ENCODE results near the gene EP400.

Gene EP400

DNA sequence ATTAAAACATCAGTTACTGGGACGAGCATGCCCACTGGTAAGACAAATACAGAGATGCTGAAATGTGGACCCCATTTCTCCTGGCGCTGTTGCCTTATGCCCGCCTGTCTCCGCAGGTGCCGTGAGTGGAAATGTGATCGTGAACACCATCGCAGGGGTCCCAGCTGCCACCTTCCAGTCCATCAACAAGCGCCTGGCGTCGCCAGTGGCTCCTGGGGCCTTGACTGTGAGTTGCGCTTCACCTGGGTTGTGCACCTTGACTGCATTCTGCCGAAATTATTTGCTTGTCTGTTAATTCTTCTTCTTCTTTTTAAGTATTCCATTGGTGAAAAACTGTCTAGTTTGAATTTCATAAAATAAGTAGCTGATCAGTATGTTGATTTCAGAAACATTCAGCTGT, 105.2 kb downstream of the EP400 start:
- no peaks in the 10 kb centered on the region for H3F3A ChIP-seq (ENCODE audit: insufficient read depth, low read length)
- no peaks in the 10 kb centered on the region for H3K9me3 ChIP-seq (ENCODE audit: low read length)
- TF ChIP-seq, protein P1, sequence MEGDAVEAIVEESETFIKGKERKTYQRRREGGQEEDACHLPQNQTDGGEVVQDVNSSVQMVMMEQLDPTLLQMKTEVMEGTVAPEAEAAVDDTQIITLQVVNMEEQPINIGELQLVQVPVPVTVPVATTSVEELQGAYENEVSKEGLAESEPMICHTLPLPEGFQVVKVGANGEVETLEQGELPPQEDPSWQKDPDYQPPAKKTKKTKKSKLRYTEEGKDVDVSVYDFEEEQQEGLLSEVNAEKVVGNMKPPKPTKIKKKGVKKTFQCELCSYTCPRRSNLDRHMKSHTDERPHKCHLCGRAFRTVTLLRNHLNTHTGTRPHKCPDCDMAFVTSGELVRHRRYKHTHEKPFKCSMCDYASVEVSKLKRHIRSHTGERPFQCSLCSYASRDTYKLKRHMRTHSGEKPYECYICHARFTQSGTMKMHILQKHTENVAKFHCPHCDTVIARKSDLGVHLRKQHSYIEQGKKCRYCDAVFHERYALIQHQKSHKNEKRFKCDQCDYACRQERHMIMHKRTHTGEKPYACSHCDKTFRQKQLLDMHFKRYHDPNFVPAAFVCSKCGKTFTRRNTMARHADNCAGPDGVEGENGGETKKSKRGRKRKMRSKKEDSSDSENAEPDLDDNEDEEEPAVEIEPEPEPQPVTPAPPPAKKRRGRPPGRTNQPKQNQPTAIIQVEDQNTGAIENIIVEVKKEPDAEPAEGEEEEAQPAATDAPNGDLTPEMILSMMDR (IDR thresholded peaks at IDR 0.05; ENCODE audit: low read length) = no peak
- H3K4me3 ChIP-seq (ENCODE audit: low read depth, low read length, poor library complexity, severe bottlenecking) = no peak overlapping the region
- no peaks in the 10 kb centered on the region for H3K9me2 ChIP-seq (ENCODE audit: low read depth, low read length)
- no peaks in the 10 kb centered on the region for H3K79me2 ChIP-seq (ENCODE audit: insufficient read depth, low read length)
- H3K27me3 ChIP-seq (ENCODE audit: insufficient read depth, low read length) = no peaks in the 10 kb centered on the region
- no peaks in the 10 kb centered on the region for H4K20me1 ChIP-seq (ENCODE audit: insufficient read depth, low read length)
- H2AFZ ChIP-seq (ENCODE audit: low read length) = no peak overlapping the region
- H3K4me1 ChIP-seq (ENCODE audit: insufficient read depth, low read length, severe bottlenecking) = peaks cover 51% of the 10 kb centered on the region
- H3K9ac ChIP-seq (ENCODE audit: low read length) = no peak overlapping the region
- H3K4me2 ChIP-seq (ENCODE audit: low read length) = no peak overlapping the region
- H3K27ac ChIP-seq (ENCODE audit: low read depth, low read length, poor library complexity, severe bottlenecking) = peak overlapping the region; percentile 89
- peaks cover 74% of the 10 kb centered on the region for H3K36me3 ChIP-seq (ENCODE audit: insufficient read depth, low read length)

DNA sequence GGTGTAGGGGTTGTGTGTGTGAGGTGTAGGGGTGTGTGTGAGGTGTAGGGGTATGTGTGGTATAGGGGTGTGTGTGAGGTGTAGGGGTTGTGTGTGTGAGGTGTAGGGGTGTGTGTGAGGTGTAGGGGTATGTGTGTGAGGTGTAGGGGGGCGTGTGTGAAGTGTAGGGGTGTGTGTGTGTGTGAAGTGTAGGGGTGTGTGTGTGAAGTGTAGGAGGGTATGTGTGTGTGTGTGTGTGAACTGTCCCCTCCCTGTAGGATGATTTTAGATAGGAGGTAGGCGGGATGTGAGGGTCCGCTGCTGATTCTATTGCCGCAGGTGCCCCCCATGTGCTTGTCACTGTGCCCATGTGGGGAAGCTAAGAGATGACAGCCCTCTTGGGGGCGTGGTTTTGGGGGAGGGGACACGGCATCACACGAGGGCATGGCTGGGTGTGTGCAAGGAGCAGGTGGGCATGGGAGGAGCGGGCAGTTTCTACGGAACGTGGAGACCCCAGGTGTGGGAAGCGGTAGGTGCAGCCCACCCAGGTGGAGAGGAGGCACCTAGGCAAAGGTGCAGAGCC, 105.9 kb downstream of the EP400 start:
- H3K27me3 ChIP-seq (ENCODE audit: insufficient read depth, low read length) = no peaks in the 10 kb centered on the region
- TF ChIP-seq, protein P1 (IDR thresholded peaks at IDR 0.05; ENCODE audit: low read length) = no peak
- TF ChIP-seq EZH2 (IDR thresholded peaks at IDR 0.05; ENCODE audit: borderline replicate concordance, low read length) = no peak
- H3K4me2 ChIP-seq (ENCODE audit: low read length) = no peak overlapping the region; the same call in 1 of the 2 replicates
- H3K4me3 ChIP-seq (ENCODE audit: low read depth, low read length, poor library complexity, severe bottlenecking) = no peak overlapping the region
- no peaks in the 10 kb centered on the region for H3K79me2 ChIP-seq (ENCODE audit: insufficient read depth, low read length)
- H3K36me3 ChIP-seq (ENCODE audit: insufficient read depth, low read length) = peaks cover 68% of the 10 kb centered on the region
- no peaks in the 10 kb centered on the region for H4K20me1 ChIP-seq (ENCODE audit: insufficient read depth, low read length)
- H3K27ac ChIP-seq (ENCODE audit: low read depth, low read length, poor library complexity, severe bottlenecking) = peak overlapping the region; percentile 89
- no peaks in the 10 kb centered on the region for H3K9me2 ChIP-seq (ENCODE audit: low read depth, low read length)
- H3F3A ChIP-seq (ENCODE audit: insufficient read depth, low read length) = no peaks in the 10 kb centered on the region
- H3K4me1 ChIP-seq (ENCODE audit: insufficient read depth, low read length, severe bottlenecking) = peaks cover 51% of the 10 kb centered on the region
- no peaks in the 10 kb centered on the region for H3K9me3 ChIP-seq (ENCODE audit: low read length)
- no peak overlapping the region for H3K9ac ChIP-seq (ENCODE audit: low read length)
- no peak overlapping the region for H2AFZ ChIP-seq (ENCODE audit: low read length)

DNA sequence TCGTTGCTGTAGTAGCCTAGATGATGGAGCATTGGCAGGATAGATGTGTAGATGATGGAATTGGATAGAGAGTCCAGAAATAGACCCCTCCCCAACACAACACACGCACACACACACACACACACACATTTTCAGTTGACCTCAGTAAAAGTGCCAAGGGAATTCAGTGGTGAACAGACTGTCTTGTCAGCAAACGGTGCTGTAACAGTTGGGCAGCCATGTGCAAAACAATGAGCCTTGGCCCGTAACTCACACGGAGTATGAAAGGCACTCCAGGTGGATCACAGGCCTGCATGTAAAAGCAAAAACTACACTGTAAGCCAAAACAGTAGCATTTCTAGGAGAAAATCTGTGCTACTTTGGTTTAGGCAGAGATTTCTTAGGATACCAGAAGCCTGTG, 106.6 kb downstream of the EP400 start:
- Histone ChIP-seq H3K27ac (ENCODE audit: low read depth, low read length, poor library complexity, severe bottlenecking) (peak overlapping the region; percentile 89), H3K36me3 (ENCODE audit: insufficient read depth, low read length) (peaks cover 65% of the 10 kb centered on the region)

DNA sequence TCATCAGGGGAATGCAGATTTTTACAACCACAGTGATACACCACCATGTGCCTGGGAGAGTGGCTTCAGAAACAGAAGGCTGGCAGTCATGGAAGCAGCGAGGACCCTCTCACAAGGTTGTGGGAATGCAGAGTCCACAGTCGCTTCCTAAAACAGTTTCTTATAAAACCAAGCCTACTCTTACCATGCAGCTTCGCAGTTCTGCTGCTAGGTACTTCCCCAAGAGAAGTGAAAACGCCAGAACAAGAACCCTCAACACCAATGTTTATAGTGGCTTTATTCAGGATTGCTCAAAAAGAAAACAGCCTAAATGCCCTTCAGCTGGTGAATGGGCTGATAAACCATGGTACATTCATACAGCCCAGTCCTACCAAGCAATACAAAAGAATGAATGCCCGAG, 107.2 kb downstream of the EP400 start:
- Histone ChIP-seq H3K4me3 (ENCODE audit: low read depth, low read length, poor library complexity, severe bottlenecking) (no peak overlapping the region), H3K36me3 (ENCODE audit: insufficient read depth, low read length) (peaks cover 66% of the 10 kb centered on the region), H3K4me2 (ENCODE audit: low read length) (no peak overlapping the region), H3F3A (ENCODE audit: insufficient read depth, low read length) (no peaks in the 10 kb centered on the region), H4K20me1 (ENCODE audit: insufficient read depth, low read length) (no peaks in the 10 kb centered on the region), H3K9me2 (ENCODE audit: low read depth, low read length) (no peaks in the 10 kb centered on the region), H3K79me2 (ENCODE audit: insufficient read depth, low read length) (no peaks in the 10 kb centered on the region), H3K4me1 (ENCODE audit: insufficient read depth, low read length, severe bottlenecking) (peaks cover 62% of the 10 kb centered on the region), H2AFZ (ENCODE audit: low read length) (no peak overlapping the region), H3K27ac (ENCODE audit: low read depth, low read length, poor library complexity, severe bottlenecking) (peak overlapping the region; percentile 89), H3K27me3 (ENCODE audit: insufficient read depth, low read length) (no peaks in the 10 kb centered on the region), H3K9ac (ENCODE audit: low read length) (no peak overlapping the region; the same call in 1 of the 2 replicates), H3K9me3 (ENCODE audit: low read length) (no peaks in the 10 kb centered on the region)
- TF ChIP-seq, protein P1 (IDR thresholded peaks at IDR 0.05; ENCODE audit: low read length) = no peak
- TF ChIP-seq EZH2 (IDR thresholded peaks at IDR 0.05; ENCODE audit: borderline replicate concordance, low read length) = no peak

More for the DNA sequence above, 106.6 kb downstream of the EP400 start:
- Histone ChIP-seq H3K79me2 (ENCODE audit: insufficient read depth, low read length) (no peaks in the 10 kb centered on the region), H2AFZ (ENCODE audit: low read length) (no peak overlapping the region), H3F3A (ENCODE audit: insufficient read depth, low read length) (no peaks in the 10 kb centered on the region), H3K9ac (ENCODE audit: low read length) (no peak overlapping the region; the same call in 1 of the 2 replicates), H3K4me3 (ENCODE audit: low read depth, low read length, poor library complexity, severe bottlenecking) (no peak overlapping the region), H3K4me1 (ENCODE audit: insufficient read depth, low read length, severe bottlenecking) (peaks cover 55% of the 10 kb centered on the region), H3K9me2 (ENCODE audit: low read depth, low read length) (no peaks in the 10 kb centered on the region), H3K9me3 (ENCODE audit: low read length) (no peaks in the 10 kb centered on the region), H3K27me3 (ENCODE audit: insufficient read depth, low read length) (no peaks in the 10 kb centered on the region), H4K20me1 (ENCODE audit: insufficient read depth, low read length) (no peaks in the 10 kb centered on the region), H3K4me2 (ENCODE audit: low read length) (peak overlapping the region; percentile 5; the same call in 1 of the 2 replicates)
- TF ChIP-seq EZH2 (IDR thresholded peaks at IDR 0.05; ENCODE audit: borderline replicate concordance, low read length) = no peak
